WERI-Rb-1 (cell line): ENCODE results near the gene HOXA6.

Experiments
- DNase-seq: peaks from one replicate; pipeline ENCODE4 v3.0.0-alpha.2; 2020
- H3K27ac ChIP-seq: fragments of 250-450 bp; sonication (Bioruptor Pico); 2 replicates; pipeline ENCODE4 v1.5.1; 2020; ENCODE audit warnings: mild to moderate bottlenecking, moderate library complexity
- H3K27me3 ChIP-seq: fragments of 250-450 bp; sonication (Bioruptor Pico); 2 replicates; pipeline ENCODE4 v1.5.1; 2021; ENCODE audit warnings: mild to moderate bottlenecking, low read depth, moderate library complexity; ENCODE audit not compliant: insufficient read depth, severe bottlenecking
- H3K36me3 ChIP-seq: fragments of 250-450 bp; sonication (Bioruptor Pico); 2 replicates; pipeline ENCODE4 v1.5.1; 2020; ENCODE audit warnings: mild to moderate bottlenecking, moderate library complexity
- H3K4me3 ChIP-seq: 2 replicates; pipeline ENCODE4 v1.5.1; 2011; ENCODE audit warnings: low read depth, mild to moderate bottlenecking, control low read depth, low read length
- H3K9me3 ChIP-seq: fragments of 250-450 bp; sonication (Bioruptor Pico); 2 replicates; pipeline ENCODE4 v1.5.1; 2021; ENCODE audit warnings: mild to moderate bottlenecking, moderate library complexity; ENCODE audit not compliant: severe bottlenecking
- TF ChIP-seq, protein P1 (sequence below): IDR thresholded peaks from 2 replicates; pipeline ENCODE4 v1.5.1; 2011; ENCODE audit warnings: low read depth, mild to moderate bottlenecking, control low read depth, inconsistent platforms, low read length

The HOXA6 gene

DNA sequence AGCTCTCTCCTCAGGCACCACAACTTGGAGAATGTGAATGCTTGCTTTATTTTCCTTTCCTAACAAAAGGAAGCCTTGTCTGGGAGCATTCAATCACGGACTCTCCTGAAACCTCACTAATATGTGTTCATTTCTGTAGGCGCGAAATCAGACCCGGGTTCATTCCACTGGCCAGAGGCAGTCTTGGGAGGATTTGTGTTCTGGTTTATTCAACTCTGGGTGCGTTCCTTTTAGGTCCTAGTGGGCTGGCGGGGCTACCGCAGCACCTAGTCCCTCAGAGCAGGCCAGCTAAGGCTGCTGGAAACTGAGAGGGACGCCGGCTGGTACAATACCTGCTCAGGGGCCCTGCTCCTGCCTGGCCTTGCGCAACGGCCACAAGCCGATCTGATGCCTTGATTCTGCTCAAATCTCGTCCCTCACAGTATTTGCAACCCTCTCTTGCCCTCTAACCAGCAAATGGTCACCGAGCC lies 24.5 kb downstream of the HOXA6 start:
- H3K27ac ChIP-seq = no peak overlapping the region
- no peaks in the 10 kb centered on the region for H3K9me3 ChIP-seq
- TF ChIP-seq, protein P1, sequence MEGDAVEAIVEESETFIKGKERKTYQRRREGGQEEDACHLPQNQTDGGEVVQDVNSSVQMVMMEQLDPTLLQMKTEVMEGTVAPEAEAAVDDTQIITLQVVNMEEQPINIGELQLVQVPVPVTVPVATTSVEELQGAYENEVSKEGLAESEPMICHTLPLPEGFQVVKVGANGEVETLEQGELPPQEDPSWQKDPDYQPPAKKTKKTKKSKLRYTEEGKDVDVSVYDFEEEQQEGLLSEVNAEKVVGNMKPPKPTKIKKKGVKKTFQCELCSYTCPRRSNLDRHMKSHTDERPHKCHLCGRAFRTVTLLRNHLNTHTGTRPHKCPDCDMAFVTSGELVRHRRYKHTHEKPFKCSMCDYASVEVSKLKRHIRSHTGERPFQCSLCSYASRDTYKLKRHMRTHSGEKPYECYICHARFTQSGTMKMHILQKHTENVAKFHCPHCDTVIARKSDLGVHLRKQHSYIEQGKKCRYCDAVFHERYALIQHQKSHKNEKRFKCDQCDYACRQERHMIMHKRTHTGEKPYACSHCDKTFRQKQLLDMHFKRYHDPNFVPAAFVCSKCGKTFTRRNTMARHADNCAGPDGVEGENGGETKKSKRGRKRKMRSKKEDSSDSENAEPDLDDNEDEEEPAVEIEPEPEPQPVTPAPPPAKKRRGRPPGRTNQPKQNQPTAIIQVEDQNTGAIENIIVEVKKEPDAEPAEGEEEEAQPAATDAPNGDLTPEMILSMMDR = no peak
- peaks cover 69% of the 10 kb centered on the region for H3K27me3 ChIP-seq
- no peak overlapping the region for H3K4me3 ChIP-seq
- no peak for DNase-seq
- H3K36me3 ChIP-seq = no peaks in the 10 kb centered on the region

DNA sequence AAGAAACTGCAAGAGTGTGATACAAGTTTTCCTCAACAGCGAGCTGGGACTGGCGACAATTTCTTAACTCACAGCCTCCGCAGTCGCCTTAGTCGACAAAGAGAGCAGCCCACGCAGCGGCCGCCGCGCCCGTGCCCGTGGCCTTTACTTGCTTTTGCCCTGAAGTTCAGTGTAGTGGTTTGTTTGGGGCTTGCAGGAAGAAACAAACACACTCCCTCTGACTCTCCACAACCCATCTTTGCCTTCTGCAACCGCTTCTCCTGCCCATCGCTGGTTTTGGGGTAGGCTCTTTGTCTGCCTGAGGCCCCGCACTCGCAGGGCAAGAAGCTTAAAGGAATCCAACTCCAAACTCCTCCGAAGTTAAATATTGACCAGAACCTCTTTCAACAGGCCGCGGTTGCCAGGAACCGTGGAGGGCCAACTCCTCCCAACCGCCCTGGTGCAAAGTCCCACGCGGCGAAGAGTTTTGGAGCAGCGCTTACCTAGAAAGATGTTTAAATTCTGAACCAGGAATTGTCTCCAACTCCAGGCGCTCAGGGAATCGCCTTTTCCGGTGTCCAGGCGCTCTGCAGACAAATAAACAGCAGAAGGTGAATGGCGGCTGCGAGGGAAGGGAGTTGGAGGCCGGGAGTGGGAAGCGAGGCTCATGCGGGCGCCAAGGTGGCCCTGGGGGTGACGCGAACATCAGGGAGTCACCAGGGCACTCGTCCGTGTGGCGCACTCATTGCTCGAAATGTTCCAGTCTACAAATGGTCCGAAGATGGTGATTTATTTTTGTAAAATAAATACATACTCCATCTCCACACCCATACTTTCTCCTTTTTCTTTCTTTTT lies 25.3 kb downstream of the HOXA6 start:
- no peaks in the 10 kb centered on the region for H3K36me3 ChIP-seq
- no peak overlapping the region for H3K27ac ChIP-seq
- no peak overlapping the region for H3K4me3 ChIP-seq
- H3K9me3 ChIP-seq = no peaks in the 10 kb centered on the region
- peaks cover 70% of the 10 kb centered on the region for H3K27me3 ChIP-seq
- TF ChIP-seq, protein P1 = no peak
- no peak for DNase-seq

DNA sequence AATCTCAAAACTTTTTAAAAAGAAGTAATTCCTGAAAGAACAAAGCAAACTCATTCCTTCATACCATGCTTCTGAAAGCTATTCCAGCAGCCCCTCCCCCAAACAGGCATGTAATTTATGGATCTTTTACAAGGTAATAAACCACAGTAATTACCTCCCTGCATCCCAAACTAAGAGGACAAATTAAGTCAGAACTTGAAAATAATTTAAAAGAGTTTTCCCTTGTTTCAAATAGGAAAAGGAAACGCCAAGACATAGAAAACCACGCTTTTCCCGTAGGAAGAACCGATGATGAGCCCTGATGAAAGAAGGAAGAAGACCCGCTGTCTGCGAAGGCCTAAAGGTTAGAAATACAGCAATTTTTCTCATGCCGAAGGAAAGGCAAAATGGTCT lies 25.9 kb downstream of the HOXA6 start:
- Histone ChIP-seq H3K27me3 (peaks cover 69% of the 10 kb centered on the region), H3K9me3 (no peaks in the 10 kb centered on the region), H3K27ac (no peak overlapping the region), H3K36me3 (no peaks in the 10 kb centered on the region), H3K4me3 (no peak overlapping the region)
- TF ChIP-seq, protein P1 = no peak
- DNase-seq = no peak

DNA sequence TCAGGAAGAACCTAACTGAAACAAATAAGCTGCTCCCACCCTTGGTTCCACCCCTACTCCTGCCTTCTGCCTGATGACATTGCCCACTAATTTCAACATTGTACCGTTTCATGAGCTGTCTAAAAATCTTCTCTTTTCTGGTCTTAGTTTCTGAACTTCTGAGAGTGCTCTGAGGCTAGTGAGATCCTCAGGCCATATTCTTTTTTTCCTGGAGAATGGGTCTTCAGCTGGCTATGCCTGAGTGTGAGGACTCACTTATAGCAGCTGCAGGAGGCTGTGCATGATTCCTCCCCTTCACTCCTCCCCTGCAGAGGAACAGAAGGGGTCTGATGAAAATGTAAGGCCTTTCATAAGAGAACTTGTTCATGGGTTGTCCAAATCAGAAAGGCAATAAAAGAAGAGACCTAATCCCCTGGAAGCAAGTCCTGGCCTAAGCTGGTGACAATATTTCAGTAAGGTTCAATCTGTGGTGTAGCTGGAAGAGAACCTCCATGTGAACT lies 28.1 kb downstream of the HOXA6 start:
- H3K27ac ChIP-seq = no peak overlapping the region
- TF ChIP-seq, protein P1 = no peak
- H3K36me3 ChIP-seq = no peaks in the 10 kb centered on the region
- no peaks in the 10 kb centered on the region for H3K9me3 ChIP-seq
- peaks cover 72% of the 10 kb centered on the region for H3K27me3 ChIP-seq
- no peak overlapping the region for H3K4me3 ChIP-seq
- no peak for DNase-seq

DNA sequence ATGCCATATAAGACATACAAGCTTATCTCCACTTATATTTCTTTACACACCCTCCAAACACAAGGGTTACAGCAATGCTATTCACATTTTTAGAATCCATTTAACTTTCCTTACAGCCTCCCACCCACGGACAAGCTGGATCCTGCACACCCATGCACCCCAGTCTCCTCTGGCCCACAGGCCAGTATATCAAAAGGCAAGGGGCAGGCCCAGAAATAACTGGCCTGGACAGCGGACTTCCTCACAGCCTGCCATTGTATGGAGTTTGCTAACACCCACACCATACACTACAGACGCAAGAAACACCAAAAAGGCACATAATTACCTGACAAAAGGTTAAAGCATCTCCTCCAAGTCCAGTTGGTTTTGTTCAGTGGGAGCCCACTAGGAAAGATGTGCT lies 29.0 kb downstream of the HOXA6 start:
- TF ChIP-seq, protein P1 = no peak
- no peak overlapping the region for H3K27ac ChIP-seq
- H3K4me3 ChIP-seq = no peak overlapping the region
- no peaks in the 10 kb centered on the region for H3K9me3 ChIP-seq
- DNase-seq = no peak
- peaks cover 65% of the 10 kb centered on the region for H3K27me3 ChIP-seq
- H3K36me3 ChIP-seq = no peaks in the 10 kb centered on the region
